ENCODE measurements around the gene DMC1.

DMC1 gene

DNA sequence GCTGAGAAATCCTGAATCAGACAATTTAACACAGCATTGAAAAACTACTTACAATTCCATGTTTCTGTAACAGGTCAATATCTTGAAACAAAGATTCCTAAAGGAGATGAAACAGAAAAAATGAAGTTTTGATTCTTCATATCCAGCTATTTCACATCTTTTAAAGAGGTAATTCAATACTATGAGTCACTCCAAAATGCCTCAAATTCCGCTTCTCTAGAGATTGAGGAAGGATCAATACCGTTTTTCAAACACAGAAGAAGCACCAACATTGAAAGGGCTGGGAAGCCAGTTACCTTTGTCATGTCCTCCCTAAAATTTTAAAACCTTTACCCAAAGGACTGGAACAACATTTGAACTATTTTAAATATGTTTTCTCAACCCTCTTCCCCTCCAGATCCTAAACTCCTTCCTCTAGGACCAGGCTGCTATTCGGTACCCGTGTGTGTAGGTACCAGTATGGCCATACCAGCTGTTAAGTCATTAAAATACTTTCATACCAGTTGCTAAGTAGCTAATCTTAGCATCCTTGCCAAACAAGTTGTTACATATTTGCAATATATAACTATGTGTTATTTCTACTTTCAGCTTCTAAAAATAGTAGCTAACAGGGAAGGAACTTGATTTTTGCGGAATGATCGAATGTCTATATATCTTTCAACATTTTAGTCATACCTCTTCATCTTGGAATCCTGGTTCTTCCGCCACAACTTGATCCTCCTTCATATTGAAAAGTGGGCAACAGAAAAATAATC lies 2.3 kb downstream of the DMC1 start:
- DNase-seq (ENCODE audit: low read depth in 3 of 3), result no peak

DNA sequence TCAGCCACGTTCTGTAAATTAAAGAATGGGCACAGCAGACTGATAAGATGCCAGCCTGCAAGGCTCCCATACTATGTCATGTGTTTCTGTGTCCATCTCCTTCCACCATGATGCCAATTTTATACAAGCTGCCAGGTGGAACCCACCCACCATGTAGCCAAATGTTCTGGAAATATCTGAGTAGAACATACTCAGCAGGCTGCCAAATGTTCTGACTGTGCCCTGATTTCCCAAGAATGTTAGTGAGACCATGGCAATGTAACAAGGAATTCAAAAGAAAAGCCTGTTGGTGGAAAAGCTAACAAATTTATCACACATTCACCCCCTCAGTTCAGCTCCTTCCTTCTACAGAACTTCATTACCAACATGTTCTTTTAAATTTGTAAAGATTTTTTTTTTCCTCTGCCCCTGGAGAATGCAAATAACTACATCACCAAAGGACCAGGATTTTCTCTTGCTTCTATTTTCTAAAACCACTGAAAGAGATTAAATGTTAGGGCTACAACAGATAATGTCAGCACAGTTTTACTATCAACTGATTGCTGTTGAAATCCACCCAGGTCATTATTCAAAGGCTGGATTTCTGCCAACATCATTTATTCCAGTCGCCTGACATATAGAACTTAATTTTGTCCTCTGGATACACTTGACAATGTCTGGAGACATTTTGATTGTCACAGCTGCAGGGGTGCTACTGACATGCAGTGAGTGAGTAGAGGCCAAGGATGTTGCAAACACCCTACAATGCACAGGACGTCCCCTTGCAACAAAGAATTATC lies 3.1 kb downstream of the DMC1 start:
- DNase-seq (ENCODE audit: low read depth in 3 of 3), result no peak

DNA sequence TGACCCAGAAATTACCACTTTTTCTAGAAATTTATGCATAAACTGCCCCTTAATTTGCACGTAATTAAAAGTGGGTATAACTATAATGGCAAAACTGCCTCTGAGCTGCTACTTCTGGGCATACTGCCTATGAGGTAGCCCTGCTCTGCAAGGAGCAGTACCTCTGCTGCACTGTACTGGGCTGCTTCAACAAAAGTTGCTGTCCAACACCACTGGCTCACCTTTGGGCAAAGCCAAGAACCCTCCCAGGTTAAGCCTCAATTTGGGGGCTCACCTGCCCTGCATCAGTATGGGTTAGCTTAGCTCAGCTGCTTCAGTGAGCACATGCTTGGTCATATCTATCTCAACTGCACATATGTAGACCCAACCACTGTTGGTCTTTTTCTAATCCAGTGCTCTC lies 4.5 kb downstream of the DMC1 start:
- DNase-seq (ENCODE audit: low read depth in 3 of 3), result no peak

DNA sequence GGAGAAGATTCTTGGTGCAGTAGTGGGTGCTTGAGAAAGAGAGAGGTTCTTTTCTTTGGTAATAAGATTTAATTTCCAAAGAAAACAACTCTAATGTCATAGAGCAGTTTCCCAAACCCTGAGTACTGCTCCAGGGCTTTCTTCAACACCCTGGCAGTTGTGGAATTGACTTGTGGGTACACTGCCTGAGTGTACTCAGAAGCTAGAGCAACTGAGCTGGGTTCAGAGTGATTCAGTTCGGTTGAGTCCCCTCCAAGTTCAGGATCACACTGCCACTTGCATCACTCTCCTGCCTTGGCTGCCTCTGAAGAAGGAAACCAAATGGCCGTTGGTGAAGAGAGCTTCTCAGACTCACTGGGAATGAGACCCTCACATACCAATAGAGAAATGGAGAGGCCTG lies 5.3 kb downstream of the DMC1 start:
- no peak for DNase-seq (ENCODE audit: low read depth in 3 of 3)

DNA sequence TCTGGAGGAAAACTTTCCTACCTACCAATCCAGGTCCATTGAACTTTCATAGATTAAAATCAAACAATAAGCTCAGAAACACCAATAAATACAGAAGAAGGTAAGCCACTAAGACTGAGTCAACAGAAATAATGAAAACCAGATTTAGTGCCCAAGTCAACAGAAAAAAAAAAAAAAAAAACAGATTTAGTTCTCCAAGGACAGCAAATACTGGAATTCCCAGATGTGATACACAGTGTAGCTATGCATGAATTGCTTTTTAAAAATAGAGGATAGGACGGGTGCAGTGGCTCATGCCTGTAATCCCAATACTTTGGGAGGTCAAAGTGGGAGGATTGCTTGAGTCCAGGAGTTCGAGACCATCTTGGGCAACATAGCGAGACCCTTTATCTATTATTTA lies 15.7 kb downstream of the DMC1 start:
- no peak for DNase-seq (ENCODE audit: low read depth in 3 of 3)

DNA sequence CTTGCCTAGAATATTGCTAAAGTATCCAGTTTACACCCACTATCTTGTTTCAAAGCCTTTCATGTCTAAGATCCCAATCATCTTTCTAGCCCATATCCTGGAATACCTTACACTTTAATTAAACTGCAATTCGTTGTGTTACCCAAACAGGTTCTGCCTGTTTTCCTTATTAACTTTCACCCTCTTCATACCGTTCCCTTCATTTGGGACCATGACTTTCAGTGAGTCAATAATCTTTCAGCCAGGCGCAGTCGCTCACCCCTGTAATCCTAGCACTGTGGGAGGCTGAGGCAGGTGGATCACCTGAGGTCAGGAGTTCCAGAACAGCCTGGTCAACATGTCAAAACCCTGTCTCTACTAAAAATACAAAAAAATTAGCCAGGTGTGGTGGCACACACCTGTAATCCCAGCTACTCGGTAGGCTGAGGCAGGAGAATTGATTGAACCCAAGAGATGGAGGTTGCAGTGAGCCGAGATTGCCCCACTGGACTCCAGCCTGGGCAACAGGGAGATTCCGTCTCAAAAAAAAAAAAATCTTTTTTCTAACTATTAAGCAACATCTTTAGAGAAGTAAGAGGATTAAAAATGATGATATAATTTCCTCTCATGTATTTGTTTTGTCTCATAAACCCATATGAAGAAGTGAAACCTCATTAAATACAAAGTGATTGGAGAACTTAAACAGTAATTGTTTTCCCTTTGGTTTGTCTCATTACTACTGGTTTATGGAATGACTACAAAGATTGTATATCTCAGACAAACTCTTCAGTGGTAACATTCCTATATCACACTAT lies 20.7 kb downstream of the DMC1 start:
- DNase-seq (ENCODE audit: low read depth in 3 of 3), result no peak

DNA sequence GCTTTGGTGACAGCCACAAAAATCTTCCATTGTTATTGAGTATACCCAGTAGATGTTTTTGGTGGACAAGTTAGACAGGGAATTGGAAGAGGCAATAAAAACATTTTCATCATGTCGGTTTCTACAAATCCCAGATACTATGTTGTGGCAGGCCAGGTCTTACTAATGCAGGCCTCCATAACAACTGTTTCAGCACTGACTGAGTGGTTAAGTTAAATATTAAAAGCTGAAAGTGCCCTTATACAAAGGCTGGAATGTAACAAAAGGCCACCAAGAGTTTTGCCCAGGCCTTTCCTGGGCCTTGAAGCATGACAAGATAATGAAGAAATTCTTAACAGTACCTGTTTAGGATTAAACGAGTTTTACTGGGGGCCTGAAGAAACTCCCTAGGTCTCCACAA lies 29.3 kb downstream of the DMC1 start:
- no peak for DNase-seq (ENCODE audit: low read depth in 3 of 3)

DNA sequence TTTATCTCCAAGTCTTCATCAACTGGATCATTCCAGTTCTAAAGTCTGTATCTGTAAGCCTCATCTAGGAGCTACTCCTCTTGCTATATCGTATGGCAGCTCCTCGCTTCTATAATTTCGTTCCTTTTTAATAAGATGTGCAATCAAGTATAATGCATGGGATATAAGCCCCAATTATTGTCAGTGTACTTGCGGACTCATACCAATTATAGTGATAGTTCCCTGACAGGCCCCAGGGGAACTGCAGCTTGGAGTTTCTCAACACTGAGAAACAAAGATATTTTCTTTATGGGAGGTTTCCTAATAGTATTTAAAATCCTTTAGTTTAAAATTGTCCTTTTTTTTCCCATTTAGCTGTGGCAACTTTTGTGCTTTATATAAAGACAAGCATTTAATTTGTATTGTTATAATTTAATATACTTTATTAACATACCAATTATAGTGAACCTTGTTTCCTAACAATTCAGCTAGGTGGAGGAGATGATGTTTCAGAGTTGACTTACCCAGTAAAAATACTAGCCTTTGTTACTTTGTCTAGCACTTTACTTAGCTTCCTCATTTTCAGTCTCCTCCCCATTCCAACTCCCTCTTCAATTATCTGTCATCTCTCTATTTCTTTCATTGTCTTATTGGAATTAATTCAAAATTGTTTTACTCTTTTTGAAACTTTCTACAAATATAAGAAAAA lies 38.6 kb downstream of the DMC1 start:
- no peak for DNase-seq (ENCODE audit: low read depth in 3 of 3)

DNA sequence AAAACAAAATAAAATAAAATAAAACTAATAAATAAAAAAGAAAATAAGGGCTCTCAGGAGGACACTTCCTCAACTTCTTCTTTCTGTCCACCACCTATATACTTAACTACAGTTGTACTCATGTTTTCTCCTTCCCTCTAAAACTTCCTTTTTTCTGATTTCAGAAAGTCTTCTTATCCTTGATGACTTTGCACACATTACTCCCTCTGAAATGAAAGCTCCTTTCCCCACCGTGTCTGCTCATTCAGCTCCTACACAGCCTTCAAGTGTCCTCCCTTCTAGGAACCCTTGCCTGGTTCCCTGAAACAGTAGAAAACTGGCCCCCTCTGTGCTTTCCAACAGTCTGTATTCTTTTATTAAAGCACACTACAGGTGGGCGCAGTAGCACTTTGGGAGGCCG lies 45.6 kb downstream of the DMC1 start:
- DNase-seq (ENCODE audit: low read depth in 3 of 3), result no peak

DNA sequence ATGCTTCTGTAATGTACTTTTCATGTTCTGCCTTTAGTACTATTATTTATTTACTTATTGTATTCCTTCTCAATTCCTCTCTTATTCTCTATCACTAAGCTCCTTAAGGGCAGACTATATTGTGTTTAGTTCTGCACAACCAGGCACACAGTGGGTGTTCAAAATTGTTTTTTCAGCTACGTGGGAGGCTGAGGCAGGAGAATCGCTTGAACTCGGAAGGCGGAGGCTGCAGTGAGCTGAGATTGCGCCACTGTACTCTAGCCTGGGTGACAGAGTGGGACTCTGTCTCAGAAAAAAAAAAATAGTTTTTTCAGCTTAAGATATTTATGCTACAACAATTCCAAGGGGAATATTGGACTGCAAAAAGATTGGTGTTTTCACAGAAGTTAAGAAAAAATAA lies 46.5 kb downstream of the DMC1 start:
- no peak for DNase-seq (ENCODE audit: low read depth in 3 of 3)

DNA sequence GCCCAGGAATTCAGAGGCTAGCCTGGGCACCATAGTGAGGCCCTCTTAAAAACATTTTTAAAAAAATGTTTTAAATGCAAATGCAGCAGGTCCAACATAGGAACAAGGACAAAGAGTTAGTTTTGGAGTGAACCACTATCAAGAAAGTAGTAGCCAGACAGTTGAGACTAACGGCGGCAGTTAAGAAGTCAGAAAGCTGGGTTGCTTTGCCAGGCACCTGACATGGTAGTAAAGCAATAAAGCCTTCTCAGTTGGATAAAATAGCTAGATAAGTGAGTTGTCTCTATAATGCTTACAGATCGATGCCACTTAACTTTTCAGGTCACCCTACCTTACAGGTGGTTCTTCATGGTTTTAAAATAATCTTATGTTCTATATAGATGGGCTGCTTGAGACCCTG lies 47.0 kb downstream of the DMC1 start:
- no peak for DNase-seq (ENCODE audit: low read depth in 3 of 3)

DNA sequence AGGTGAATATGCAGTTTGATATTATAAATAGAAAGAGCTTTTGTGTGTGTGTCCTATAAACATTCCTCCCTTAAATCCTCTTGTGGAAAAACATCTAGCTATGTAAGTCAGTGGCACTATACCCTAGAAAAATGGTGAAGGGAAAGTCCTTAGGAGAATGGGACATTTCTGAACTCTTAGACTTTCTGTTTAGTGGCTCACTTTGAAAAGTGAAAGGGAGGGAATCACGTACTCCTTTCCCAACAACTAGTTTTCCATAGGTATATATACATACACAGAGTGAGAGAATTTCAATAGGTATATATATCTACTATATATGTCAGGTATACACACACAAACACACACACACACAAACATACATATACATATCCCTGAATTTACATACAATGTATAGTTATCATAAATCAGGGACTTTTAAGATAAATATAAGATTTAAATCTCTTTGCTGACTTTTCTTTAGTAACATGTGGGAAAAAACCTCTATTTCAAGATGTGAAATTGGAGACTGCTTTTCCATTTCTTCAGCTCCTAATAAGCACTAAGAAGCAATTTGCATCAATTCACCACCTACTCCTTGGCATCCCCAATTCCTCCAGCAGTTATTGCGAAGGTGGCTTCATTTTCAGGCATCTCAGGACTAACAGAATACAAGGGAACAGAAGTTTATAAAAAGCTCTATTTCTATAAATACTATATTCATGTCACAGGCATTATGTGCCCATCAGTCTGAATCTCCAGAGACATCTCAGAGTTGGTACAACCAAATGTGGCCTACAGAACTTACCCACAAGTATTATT lies 50.3 kb downstream of the DMC1 start:
- no peak for DNase-seq (ENCODE audit: low read depth in 3 of 3)

DNA sequence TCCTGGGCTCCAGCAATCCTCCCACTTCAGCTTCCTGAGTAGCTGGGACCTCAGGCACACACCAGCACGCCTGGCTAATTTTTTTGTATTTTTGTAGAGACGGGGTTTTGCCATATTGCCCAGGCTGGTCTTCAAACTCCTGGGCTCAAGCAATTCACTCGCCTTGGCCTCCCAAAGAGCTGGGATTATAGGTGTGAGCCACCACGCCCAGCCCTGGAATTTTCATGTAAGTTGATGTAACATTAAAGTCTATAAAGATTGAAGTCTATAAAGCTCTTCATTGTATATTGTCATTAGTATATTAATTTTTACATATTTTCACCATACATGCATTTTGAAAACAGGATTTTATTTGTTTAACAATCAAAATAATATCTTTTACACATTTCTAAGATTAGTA lies 51.4 kb downstream of the DMC1 start:
- DNase-seq (ENCODE audit: low read depth in 3 of 3), result no peak

DNA sequence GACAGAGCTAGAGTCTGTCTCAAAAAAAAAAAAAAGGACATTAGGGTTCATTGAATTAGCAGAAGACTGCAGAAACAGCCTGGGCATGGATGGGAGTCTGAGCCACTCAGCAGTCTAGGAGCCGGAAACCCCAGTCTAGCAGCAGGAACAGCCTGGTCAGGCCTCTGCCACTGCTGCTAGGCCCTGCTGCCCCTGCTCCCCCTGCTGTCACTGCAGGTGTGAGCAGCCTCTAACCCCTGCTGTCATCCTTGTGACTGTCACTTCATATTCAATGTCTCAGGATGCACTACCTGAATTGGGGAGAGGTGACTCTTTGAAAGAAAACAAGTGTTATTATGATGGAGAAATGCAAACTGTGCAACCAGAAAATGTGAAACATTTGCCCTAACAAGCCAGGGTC lies 56.9 kb downstream of the DMC1 start:
- peak in 2 of 3 experiments; percentile 8 to 13 for DNase-seq (ENCODE audit: low read depth in 3 of 3)

DNA sequence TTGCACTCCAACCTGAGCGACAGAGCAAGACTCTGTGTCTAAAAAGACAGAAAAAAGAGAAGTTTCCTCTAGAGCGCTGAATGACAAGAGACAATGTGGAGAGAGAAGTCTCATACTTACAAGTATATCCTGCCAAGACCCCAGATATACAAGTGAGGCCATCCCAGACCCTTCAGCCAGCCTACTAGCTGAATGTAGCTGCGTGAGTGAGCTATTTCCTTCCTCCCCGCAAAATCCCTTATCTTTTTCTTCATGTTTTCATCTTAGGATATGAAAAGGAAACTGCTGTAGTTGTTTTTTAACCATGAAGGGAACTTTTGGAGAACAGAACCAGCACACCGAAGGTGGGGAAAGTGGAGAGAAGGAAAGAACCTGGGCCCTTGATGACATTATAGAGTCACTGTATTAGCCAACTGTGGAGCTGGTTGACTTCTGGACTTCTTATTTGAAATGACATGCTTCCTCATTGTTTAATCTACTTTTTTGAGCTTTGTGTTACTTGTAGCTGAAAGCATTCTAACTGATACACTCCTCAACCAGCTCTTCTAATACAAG lies 59.5 kb downstream of the DMC1 start:
- no peak for DNase-seq (ENCODE audit: low read depth in 3 of 3)

DNA sequence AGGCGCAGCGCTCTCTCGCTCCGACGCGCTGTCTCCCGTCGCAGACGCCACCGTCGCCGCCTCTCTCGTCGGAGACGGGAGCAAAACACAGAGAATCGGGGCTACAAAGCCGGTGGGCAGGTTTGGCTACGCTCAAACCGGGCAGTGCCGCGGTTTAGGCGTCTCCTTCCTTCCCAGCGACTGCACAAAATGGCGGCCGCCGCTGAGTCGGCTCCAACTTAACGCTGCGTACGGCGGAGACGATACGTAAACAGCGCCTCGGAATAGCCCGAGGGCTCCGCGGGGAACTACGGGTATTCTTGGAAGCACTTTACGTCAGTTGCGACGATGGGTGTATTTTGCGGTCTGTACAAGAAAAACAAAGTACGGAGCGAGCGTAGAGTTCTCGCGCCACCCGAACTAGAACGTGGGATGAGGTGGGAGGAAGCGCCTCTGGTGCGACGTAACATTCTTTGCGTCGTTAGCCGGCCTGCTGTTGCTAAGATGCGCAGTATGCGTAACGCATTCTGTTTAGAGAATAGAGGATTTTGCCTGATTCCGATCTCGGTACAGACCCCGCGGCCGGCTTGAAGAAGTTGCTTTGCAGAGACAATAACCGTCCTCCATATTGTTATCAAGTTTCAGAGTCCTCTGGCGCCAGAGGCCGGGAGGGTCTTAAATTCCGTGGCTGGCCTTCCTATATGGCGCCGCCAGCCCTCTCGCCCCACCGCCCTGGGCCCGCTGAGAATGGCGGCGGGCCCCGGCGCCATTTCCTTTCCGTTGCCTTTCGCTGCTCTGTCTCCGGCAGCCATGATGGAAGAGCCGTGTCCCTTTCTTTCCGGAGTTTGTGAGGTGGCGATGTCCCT lies 63.6 kb downstream of the DMC1 start, which contains the start of gene DDX17:
TSS of gene DDX17 (minus strand) at position 194 of the 845 bp plus-strand sequence.
- DNase-seq (ENCODE audit: low read depth in 3 of 3), result peak; percentile 89 to 91 (median 90)

DNA sequence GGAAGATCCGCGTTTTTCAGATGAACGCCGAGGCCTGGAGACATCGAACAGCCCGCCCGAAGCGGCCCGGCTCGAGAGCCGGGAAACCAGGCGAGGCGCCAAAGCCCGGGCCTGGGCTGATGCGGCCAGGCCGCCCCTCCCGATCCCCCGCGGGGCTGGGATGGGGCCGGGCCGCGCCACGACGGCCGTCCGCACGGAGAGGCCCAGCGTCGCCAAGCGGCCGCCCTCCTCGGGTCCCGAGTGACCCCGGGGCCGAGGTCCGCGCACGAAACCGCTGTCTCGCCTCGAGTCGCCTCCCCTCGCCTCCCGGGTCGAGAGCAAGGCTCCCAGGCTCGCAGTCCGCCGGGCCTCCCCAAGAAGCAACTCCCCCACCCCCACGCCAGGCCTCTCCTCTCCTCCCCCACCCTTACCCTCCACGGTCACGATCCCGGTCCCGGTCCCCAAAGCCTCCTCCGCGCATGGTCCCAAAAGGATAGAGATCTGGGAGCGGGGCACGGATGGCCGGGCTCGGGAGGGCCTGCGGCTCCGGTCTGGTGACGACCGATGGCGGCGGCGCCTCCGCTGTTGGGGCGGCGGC lies 64.4 kb downstream of the DMC1 start:
- DNase-seq (ENCODE audit: low read depth in 3 of 3), result peak; percentile 31 to 59 (median 49)

DNA sequence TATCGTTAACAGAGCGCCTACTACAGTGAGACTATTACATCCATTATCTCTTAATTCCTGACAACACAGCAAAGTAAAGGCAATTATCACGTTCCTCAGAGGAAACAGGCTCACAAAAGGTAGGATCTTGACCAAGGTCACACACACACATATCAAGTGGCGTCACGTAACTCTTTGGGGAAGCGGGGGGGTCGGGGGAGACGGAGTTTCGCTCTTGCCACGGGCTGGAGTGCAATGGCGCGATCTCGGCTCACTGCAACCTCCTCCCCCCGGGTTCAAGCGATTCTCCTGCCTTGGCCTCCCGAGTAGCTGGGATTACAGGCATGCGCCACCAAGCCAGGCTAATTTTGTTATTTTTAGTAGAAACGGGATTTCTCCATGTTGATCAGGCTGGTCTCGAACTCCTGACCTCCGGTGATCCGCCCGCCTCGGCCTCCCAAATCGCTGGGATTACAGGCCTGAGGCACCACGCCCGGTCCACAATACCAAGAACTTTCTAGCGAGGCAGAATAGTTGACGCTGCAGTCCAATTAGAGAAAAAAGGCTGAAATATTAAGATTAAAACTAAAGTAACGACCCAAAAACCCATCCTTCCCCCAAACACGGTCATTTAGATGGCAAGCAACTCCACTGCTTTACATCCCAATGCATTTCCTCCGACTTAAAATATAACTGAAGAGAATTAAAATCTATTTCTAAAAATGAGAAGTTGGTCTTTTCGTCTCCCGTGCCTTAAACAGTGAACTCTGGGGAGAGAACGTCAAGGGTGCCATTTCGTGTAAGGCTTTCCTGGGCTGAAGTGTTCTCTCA lies 65.0 kb downstream of the DMC1 start:
- peak; percentile 26 to 36 (median 29) for DNase-seq (ENCODE audit: low read depth in 3 of 3)

DNA sequence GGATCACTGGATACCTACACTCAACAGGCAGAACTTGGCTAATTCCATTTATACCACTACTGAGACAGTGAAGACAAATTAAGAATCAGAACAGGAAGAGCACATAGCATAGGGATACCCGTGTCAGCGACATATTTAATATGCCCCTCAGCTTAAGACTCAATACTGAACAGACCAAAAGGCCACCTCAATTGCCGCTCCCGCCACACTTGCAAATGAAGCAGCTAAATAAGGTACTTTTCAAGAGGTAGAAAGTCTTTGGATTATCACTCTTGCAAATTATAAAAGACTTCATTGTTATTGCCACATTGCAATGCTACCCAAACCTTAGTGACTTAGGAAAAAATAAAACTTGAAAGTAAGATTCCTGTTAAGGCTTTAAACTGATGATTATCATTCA lies 67.0 kb downstream of the DMC1 start:
- no peak for DNase-seq (ENCODE audit: low read depth in 3 of 3)

Measured in stimulated activated CD4-positive, alpha-beta T cell treated with anti-CD3 and anti-CD28 coated beads, TNF-alpha, amount 100 ng/mL, for 4 hours (primary cell).